ENCODE results near the gene PTPRD.
"Not testable (repeated sequence)": the region's sequence is repeated elsewhere in the genome, so short reads cannot be mapped to it uniquely, and the experiment has no call there.

The PTPRD gene

DNA sequence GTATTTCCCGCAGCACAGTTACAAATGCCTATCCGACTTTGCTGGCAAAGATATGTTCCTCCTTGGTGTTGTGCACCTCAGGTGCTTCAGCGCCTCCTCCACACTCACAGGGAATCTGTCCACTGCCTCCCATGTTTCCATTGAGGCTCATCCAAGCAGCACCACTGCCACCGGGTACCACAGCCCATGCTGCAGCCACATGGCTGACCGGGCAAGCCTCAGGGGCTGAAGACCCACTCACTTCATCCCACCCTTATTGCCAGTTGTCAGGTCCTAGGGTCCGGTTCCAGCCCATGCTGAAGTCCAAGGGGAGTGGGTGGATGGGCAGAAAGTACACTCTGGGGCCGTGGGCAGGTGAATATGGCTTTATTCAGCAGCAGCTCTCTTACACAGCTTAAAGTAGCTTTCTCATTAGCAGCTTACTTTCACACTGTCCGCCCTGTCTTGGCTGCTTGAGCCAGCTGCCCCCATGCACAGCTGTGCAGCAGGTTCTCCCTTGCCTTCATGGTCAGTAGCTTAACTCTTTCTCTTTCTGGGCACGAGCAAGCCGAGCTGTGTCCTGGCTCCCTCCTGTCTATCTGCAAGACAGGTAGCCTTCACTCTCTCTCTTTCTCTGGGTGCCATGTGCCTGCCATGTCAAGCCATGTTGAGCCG, 1052.3 kb downstream of the PTPRD start:
- no peak for DNase-seq

DNA sequence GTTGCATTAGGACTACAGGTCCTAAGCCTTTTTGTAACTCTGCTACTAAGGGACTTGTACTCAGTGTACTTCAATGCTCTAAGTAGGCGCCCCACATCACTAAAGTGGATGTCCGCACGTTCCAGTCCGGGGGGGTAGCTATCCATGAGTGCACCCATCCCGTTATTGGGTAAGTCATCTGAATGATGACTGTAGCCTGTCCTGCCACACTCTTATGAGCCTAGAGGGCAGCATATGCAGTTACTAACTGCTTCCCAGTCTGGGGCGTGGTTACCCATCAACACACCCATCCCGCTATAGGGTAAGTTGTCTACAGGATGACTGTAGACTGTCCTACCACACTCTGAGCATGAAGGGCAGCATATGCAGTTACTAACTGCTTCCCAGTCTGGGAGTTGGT, 1053.9 kb downstream of the PTPRD start:
- DNase-seq = no peak

DNA sequence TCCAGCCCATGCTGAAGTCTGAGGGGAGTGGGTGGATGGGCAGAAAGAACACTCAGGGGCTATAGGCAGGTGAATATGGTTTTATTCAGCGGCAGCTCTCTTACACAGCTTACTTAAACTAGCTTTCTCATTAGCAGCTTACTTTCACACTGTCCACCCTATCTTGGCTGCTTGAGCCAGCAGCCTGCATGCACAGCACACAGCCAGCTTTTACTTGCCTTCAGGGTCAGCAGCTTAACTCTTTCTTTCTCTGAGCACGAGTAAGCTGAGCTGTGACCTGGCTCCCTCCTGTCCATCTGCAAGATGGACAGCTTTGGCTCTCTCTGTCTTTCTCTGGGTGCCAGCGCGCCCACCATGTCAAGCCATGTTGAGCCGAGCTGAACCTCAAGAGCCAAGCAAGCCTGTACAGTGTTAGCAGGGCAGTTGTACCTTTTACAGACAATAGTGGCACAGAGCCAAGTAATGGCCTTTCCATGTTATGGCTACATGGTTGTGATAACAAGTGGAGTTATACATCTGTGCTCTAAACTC, 1054.9 kb downstream of the PTPRD start:
- no peak for DNase-seq

DNA sequence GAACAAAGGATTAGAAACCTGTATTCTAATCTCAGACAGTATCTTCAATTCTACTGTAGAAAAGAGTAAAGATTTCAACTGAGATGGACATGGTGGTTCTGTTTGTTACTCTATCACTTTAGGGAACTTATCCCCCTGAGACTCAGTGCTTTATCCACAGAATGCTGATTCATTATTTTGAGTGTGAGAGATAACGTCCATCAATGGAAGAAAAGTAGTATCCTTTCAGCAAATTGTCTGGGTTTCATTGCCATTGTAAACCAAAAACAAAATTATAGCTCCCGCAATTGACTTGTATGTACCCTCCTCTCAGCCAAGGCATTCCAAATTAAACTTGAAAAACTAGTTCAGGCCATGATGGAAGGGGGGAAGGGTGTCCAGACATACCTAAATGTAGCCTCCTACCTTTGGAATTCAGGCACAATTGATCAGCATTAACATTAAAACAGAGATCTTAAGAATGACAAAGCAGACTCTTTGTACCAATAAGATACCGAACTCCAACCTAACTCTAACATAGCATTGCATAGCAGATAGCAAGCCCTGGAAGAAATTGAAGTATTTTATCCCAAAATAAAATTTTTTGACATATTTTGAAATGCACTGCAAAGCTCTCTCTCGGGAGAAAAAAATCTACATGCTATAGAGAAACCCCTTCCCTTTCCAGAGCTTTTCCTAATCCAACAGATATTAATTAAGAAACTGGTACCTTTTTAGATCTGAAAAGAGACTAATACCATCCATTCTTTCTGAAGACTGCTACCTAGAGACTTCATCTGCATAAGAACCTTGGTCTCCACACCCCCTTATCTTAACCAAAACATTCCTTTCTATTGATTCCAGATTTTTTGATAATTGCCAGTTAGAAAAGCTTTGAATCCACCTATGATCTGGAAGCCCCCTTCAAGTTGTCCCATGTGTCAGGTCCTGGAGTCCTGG, 1055.7 kb downstream of the PTPRD start:
- DNase-seq = no peak

DNA sequence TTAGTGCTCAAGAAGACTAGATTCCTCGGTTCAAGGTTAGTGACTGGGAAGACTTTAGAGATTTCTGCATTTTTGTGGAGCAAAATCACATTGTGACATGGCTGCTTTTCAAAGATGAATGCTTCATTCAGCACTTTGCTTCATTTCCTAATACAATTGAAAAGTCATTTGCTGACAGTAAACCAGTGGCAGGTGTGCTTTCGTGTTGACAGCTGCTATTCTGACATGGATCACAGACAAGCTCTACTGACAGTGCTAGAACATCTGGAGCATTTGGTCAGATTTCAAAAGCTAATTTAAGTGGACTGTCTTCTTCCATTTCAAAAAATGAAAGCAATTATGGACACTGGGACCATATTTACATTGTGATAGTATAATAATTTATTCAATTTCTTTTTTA, 1060.1 kb downstream of the PTPRD start:
- DNase-seq = peak; percentile 60

DNA sequence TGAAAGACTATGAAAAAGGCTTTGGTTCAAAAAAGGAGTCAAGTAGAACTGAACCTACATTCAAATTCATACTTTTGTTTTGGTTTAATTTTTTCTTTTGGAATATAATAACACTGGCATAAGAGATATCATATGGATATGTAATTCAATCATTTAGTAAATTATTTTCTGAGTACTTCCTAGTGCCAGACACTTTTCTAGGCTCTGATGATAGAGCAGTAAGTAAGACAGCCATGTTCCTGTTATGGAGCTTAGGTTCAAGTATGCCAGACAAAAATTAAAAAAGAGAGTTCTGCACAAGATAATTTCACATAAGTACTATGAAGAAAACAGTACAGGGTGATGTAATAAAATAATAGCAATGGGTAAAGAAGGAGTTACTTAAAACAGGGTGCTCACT, 1074.0 kb downstream of the PTPRD start:
- no peak for DNase-seq

DNA sequence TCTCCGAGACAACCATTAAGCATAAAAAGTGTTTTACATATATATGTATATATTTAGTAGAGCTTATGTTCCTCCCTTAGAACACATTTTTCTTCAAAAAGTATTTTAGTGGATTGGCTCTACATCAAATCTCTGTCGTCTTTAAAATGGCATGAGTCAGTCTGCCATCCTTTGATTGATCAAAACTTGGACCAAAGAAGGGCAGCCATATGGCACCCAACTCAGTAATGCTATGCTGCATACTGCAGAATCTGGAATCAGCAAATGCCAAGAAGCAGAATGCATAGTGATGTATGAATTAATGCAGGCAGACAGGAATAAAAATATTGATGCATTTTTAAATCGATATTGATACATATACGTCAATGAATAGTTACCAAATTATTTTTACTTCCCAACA, 1074.4 kb downstream of the PTPRD start:
- no peak for DNase-seq

DNA sequence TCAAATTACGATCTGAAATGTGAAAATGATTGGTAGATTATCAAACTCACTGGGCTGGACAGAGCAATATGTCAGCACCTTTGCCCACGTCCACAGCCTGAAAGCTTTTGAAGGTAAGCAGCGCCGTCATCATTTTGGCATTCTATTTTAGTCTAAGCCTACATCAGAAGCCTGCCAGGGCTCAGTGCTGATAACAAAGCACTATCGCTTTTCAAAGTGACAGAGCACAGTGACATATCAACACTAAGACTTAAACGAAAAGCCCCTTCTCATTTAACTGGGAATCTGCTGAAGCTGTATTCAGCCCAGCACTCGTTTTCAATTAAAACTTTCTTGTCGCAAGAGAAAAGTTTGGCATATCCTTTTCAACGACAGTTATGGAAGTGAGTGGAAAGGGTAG, 1076.3 kb downstream of the PTPRD start:
- DNase-seq = no peak

DNA sequence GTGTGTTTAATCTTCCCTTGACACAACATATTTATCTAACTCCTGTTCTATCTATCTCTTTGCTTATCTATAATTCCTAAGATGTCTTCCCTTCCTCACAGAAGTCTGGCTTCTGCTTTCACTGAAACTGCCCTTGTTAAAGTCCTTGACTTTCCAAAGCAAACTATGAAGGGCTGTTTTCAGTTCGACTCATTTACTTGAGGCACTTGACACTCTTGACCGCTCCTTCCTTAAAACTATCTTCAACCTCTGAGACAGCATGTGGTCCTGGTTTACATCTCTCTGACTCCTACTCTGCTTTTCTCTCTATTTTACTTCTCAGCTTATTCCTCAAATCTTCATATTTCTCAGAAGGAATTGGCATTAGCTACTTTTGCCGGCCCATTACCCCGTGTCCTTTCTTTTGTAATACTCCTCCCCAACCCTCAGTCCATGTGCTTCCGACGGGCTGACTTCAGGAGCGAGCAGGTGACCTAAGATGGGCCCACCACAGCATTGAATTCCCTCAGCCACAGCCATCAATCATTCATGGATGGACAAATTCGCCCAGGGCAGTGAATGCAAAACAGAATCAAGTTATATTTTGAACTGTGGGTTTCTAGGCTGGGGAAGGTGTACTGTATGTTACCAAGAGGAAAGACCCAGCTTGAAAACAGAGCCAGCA, 1089.2 kb downstream of the PTPRD start:
- DNase-seq = no peak

DNA sequence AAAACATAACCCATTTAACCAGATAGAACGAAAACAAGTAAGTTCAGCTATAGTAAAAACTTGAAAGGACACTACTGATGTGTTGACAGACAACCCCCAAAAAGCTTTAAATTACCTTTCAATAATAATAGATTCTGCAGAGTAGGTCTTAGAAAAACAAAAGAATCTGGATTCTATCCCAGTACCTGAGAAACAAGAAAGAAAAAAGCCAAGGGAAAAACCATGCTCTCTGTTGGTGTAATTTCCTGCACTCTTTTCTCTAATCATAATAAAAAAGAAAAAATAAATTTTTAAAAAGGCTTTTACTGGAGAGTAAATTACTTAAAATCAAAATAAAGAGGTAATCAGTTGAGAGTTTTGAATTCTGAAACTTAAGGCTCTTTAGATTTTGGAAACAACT, 1090.4 kb downstream of the PTPRD start:
- no peak for DNase-seq

DNA sequence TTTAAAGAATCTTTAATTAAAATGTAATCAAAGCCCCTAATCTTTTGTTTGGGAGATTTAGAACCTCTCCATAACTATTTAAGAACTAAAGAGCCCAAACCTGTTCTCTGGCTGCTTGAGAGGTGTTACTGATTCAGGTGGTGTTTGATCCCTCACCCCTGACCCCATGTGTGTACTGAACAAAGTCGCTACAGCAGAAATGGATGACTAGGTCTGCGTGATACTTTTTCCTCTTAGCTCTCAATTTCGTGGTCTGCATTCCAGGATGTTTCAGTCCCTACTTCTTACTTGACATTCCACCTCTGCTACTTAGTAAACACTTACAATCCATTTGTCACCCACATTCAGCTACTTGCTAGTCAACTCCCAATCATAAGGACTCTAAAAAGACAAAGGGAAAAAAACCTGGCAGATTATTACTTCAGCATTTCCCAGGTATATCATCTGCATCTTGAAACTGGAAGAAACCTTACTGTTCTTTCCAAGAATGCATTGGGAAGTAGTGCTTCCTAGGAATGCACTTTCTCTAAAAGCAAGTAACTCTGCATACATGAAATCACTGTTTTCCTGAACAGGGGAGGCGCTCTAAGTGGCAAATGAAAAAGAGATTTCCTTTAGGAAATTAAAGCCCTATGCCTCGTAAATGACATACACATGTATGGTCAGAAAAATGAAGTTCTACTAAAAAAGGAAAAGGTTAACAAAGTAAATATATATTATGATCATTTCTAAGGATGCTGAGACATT, 1091.6 kb downstream of the PTPRD start:
- no peak for DNase-seq

DNA sequence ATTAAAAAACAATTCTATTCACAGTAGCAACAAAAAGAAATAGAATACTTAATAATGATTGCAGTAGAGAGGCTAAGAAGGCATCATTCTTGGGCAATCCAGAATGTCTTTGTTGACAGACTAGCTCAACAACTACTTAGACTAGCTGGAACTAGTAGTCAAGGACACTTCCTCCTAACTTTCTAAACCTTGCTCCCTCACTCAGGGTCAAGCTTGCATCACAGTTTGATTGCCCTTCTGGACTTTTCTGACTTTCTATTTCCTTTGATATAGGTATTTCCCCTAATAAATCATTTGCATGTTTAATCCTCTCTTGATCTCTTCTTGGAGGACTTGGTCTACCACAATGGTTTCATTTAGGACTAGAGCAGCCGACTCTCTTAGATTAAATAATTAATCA, 1107.9 kb downstream of the PTPRD start:
- no peak for DNase-seq

DNA sequence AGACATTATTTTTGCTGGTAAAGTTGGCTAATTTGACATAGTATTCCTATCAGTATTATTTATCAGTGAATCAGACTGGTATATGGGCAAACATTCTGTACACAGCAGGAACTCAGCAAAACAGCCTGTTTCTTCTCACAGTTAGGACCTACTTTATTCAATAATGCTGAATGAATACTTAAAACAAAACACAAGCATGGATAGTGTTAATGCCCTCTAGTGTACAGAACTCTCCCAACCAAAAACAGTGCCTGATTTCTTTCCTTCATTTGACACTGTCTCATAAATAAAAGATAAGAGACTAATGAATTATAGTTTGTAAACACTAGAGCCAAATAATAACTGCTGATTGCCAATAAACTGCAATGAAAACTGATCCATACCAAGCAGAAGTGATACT, 1113.3 kb downstream of the PTPRD start:
- no peak for DNase-seq

DNA sequence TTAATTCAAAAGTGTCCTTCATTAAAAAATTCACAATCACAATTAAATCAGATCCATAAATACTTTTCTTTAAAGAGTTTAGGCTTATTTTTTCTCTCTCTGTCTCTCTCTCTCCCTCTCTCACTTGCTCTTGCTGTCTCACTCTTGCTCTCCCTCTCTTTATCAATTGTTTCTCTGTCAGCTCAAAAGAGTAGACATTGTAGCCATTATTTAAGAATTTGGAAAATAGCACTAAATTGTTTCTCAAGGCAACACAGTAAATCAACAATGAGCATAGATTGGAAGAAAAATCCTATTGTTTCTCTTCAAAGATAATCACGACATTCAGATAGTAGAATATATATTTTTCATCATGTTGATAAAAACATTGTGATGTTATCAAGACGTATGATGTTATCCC, 1114.0 kb downstream of the PTPRD start:
- no peak for DNase-seq

DNA sequence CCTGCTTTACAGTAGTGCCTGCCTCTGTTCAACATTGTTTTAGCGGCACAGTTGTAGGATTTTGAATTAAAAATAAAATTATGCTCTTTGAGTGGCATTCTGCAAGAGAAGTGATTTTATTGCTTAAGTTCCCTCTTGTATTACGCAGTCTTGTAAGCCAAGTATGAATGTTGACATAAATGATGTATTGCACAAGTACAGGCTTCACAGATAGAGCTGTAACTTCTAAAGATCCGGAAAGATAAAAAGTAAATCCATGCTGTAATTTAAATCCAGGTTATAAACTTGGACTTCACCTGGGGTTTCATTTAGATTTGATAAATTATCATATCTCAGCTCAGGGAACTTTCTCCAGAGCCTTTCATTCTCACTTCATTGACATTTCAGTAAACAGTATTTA, 1114.7 kb downstream of the PTPRD start:
- DNase-seq = no peak

DNA sequence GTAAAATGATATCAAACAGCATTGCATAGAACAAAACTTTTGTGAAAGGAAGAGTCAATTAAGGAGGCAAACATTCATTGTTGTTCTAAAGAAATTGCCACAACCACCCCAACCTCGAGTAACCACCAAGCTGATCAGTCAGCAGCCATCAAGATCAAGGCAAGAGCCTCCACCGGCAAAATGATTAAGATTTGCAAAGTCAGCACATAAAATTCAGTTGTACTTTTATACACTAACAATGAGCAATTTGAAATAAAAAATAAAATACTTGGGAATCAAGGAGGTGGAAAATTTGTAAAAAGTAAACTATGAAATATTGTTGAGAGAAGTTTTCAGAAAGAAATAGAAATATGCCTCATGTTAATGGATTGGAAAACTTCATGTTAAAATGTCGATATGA, 1118.5 kb downstream of the PTPRD start:
- DNase-seq = no peak

DNA sequence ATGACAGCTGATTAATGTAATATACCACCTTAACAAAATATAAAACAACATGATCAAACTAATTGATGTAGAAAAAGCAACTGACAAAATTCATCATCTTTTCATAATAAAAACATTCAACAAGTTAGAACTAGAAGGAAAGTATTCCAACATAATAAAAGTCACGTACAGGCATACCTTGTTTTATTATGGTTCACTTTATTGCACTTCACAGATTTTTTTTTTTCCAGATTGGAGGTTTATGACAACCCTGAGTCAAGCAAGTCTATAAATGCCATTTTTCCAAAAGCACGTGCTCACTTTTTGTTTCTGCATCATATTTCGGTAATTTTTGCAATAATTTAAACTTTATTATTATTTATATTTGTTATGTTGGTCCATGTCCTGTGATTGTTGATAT, 1120.3 kb downstream of the PTPRD start:
- DNase-seq = no peak

DNA sequence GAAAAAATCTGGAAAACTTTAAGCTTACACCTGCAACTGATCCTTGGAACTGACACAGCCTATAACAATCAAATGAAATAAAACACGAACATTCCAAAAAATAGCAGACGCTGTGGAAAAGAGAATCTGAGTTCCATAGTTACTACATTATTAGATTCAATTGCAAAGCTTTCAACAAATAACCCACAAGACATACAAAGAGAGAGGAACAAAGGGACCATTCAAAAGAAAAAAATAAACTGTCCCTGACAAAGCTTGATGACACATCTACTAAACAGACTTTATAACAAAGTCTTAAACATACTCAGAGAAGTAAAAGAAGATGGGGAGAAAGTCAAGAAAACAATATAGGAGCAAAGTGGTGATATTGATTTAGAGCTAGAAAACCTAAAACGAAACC, 1123.6 kb downstream of the PTPRD start:
- DNase-seq = no peak

DNA sequence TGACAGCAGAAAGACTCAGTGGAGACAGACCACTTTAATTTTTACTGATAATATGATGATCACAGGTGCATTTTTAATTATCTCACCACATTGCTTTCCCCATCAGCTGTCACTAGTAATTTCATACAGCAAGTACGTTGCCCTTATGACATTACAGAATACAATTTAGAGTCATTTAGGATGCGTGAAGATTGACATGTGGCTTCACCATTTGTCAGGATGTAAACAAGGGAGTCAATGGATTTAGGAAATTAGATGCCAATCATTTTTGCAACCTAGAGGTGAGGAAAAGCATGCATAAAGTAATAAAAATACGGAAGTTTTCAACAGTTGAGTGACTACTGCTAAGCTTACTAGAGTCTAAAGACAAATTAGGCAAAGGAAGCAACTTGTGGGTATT, 1129.6 kb downstream of the PTPRD start:
- DNase-seq = no peak

DNA sequence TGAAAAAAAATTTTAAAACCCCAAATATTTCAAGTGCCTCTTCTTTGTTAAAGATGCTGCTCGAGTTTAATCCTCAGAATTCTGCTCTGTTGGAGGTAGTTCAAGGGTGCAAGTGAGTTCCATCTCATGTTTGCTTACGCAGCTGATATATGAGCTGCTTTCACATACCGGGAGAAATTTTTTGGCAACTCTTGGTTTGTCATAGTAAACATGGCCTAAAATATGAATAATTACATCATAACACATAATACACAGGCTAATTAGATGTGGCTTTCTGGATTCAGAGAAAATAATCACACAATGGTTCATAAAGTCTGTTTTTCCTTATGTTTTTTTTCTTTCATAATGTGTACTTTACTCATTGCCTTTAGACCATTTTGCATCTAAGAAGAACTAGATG, 1134.1 kb downstream of the PTPRD start:
- DNase-seq = no peak

DNA sequence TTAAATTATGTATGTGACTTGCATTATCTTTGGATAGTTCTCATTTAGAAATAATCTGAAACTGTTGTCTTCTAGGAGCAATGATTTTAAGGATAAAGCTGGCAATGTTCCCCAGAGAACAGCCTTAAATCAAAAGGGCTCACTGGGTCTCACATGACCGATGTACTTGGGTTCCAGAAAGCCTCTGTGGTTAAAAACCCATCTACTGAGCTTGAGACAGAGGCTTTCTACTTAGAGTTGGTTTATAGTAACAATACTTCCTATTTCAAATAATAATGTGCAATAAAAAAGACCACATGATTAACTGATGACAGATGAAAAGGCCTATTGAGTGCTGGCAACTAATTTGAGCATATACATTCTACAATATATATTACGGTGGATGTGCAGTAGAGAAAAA, 1143.5 kb downstream of the PTPRD start:
- no peak for DNase-seq

DNA sequence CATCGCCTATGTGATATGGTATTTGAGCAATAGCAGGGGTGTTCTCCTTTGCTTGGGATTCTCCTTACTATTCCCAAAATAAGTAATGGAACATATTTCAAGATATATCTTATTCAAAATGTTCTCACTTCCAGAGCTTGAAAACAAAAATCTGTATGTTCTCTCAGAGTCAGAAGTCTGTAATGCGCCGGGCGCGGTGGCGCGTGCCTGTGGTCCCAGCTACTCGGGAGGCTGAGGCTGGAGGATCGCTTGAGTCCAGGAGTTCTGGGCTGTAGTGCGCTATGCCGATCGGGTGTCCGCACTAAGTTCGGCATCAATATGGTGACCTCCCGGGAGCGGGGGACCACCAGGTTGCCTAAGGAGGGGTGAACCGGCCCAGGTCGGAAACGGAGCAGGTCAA, 1170.9 kb downstream of the PTPRD start:
- not testable (repeated sequence) for DNase-seq

DNA sequence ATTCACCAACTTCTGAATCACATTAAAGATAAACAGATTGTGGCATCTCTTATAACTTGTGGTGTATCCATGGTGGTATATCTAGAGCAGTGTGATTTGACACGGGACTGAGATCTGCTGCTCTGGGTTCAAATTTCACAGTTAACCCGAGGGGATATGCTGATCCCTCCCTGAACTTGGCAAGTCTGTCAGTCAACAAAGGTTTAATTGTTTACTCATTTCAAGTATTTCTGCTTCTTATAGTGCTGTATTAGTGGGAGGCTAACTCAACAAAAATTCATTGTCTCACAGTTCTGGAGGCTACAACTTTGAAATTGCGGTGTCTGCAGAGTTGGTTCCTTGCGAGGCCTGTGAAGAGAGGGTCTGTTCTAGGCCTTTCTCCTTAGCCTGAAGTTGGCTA, 1175.2 kb downstream of the PTPRD start:
- DNase-seq = no peak
